GM12801 (cell line): ENCODE results near the gene SPARC.

Experiments used
- TF ChIP-seq, protein P1 (sequence below): IDR thresholded peaks from one replicate; pipeline ENCODE4 v1.5.1; 2011; ENCODE audit warnings: control low read depth; ENCODE audit not compliant: insufficient read length; ENCODE audit errors: extremely low read depth

Gene SPARC

DNA sequence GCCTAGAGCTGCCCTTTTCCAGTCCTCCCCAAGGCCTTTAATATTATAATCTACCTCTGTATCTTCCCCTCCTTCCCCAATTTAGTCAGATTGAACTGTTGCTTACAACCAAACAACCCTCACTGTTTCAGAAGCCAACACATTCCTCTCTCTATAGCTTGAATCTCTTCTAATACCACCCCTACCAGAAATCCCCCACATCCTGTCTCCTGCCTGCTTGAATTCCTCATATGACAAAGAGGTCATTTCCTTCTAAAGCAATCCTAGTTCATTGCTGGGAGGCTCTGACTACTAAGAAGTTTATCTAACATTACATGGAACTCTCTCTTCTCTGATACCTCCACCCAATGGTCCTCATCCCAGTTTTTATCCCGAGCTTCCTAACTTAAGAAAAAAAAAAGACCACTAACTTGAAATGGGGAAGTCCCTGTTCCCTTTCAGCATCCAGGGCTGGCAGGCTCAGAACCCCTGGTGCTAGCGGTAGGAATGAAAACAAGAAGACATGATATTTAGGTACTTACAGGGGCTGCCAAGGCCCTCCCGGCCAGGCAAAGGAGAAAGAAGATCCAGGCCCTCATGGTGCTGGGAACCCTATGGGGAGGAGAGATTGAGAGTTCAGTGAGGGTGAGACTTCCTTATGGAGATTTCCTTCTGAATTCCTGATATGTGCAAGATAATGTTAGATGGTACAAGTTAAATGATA is 11.0 kb downstream of the SPARC start:
- TF ChIP-seq, protein P1, sequence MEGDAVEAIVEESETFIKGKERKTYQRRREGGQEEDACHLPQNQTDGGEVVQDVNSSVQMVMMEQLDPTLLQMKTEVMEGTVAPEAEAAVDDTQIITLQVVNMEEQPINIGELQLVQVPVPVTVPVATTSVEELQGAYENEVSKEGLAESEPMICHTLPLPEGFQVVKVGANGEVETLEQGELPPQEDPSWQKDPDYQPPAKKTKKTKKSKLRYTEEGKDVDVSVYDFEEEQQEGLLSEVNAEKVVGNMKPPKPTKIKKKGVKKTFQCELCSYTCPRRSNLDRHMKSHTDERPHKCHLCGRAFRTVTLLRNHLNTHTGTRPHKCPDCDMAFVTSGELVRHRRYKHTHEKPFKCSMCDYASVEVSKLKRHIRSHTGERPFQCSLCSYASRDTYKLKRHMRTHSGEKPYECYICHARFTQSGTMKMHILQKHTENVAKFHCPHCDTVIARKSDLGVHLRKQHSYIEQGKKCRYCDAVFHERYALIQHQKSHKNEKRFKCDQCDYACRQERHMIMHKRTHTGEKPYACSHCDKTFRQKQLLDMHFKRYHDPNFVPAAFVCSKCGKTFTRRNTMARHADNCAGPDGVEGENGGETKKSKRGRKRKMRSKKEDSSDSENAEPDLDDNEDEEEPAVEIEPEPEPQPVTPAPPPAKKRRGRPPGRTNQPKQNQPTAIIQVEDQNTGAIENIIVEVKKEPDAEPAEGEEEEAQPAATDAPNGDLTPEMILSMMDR, result no peak

DNA sequence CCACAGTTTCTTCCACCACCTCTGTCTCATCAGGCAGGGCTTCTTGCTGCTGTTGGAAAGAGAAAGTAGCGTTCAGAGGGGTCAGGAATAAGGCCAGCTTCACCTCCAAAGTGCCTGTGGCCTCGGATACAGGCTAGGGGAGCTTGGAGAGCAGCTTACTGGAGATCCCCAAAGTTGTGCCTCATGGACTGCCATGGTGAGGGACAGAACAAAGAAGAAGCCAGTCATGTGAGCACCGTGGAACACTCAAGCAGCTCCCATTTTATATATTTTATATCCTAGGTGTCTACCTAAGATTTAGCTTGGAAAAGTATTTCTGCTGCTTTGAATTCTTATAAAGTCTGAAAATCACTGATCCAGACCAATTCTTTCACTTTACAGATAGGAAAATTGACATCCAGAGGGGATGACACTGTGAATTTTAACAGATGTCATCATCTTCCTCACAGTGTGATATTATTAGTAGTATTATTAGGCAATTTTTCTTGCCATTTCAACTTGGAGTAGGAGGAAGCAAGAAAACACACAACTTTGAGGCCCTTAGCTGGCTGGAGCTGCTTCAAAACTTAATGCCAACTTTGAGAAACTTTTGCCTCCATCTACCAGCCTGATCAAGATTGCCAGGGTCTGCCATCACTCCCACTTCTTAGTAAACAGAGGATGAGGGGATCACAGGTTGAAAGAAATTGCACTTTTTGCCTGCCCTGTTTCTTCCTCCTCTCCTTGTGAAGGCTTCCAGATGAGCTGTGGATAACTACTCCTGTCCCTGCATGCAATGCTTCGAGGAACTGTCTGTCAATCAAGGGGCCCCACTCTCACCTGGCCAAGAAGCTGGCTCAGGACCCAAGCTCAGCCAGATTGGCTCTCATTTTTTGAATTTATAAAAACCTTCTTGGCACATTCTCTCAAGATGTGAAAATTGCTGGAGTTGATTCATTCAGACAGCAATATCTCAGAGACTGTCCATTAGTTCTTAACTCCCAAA is 11.8 kb downstream of the SPARC start:
- TF ChIP-seq, protein P1, result no peak

DNA sequence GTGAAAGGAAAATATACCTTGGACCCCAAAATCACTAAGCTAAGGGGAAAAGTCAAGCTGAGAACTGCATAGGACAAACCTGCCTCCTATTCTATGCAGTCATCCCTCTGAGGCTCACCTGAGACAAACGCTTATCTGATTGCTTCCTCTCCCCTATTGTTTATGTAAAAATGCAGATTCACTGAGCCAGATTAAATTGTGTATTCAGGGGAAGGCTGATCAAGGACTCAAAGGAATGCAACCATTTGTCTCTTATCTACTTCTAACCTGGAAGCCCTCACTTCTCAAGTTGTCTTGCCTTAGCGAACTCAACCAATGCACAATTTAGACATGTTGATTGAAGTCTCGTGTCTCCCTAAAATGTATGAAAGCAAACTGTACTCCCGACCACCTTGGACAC is 13.3 kb downstream of the SPARC start:
- TF ChIP-seq, protein P1, result no peak

DNA sequence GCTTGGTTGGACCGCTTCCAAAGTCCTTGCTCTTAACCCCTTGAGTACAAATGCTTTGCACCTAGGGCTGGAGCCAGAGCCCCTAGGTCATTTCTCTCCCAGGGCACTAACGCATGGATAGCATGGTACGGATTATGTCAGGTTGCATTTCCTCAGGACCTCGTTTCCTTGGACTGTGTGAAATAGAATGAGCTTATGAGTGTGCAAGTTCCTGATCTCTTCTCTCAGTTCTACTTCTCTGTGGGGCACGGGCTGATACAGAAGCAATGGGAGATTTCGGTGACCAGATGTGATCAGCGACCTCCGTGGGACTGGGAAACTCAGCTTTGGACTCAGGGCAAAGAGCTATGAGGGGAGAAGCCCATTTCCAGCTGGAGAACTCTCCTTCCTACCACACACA is 14.2 kb downstream of the SPARC start:
- TF ChIP-seq, protein P1, result no peak

DNA sequence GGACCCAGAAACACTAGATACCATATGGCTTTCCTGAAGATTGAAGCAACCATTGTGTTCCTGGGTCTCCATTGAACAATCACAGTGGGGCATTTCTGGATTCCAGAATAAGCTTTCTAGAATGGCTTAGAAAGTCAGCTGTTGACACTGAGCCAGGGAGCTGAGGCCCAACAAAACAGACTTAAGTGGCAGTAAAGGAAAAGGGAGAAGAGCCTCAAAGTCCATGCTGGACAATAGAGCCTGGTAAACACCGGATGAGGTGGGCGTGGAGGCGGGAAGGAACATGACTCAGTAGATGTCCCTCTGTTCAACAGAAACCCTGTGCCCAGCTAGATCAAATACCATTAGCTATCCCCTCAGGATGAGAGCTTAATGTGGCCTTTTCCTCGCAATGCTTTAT is 14.8 kb downstream of the SPARC start:
- TF ChIP-seq, protein P1, result no peak

DNA sequence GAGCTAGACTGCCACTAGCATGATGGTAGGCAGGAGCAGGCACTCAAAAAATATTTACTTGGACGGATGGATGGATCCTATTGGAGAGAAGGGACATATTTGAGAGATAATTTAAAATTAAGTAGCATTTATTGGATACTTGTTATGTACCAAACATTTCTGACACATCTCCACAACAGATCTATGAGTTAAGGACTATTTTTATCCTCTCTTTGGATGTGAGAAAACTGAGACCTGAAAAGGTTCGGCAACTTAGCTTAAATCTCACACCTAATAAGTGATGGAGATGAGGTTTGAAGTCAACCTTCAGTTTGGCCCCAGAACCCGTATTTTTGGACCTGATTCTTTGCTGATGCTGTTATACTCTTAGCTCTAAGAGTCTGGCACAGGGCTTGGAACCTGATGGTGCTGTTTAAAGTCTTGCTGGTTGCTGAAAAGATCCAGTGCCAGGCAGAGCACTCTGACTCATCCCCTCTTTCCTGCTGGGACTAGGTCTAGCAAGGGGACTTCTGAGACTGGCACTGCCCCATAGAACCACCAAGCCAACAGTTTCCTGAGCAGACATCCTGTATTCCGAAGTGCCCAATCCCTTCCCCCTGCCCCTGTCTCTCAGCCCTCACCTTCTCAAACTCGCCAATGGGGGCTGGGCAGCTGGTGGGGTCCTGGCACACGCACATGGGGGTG is 15.6 kb downstream of the SPARC start:
- TF ChIP-seq, protein P1, result no peak
